Esophagus squamous epithelium (tissue), 5 donors: ENCODE measurements around the gene PEX7. TPM values are rescaled to one million over a fixed set of nuclear protein-coding genes. Genes with fewer than 3 reads are reported as not detected.

Source experiments
- DNase-seq: peaks from one replicate; lab custom pipeline; 2025; lab: John Stamatoyannopoulos, UW
- H3K27ac ChIP-seq, 4 donors: fragments of 200-600 bp; sonication (generic); one replicate each; pipeline ENCODE4 v1.5.1; 2016 to 2019; ENCODE audit warnings: mild to moderate bottlenecking in 1 of 4
- H3K27me3 ChIP-seq, 4 donors: fragments of 200-600 bp; sonication (generic); 1 replicate in 3 of 4; 2 replicates in 1 of 4; pipeline versions ENCODE4 v1.5.1 to v1.6.0; 2017 to 2021; ENCODE audit warnings: antibody characterized with exemption in 1 of 4
- H3K36me3 ChIP-seq, 3 donors: fragments of 200-600 bp; sonication (generic); one replicate each; pipeline ENCODE4 v1.5.1; 2016 to 2019
- H3K4me1 ChIP-seq, 3 donors: fragments of 200-600 bp; sonication (generic); one replicate each; pipeline ENCODE4 v1.5.1; 2017 to 2019
- H3K4me3 ChIP-seq, 4 donors: fragments of 200-600 bp; sonication (generic); 1 replicate in 3 of 4; 2 replicates in 1 of 4; pipeline ENCODE4 v1.5.1; 2016 to 2019; ENCODE audit warnings: mild to moderate bottlenecking in 2 of 4, moderate library complexity in 1 of 4
- H3K9me3 ChIP-seq, 3 donors: fragments of 200-600 bp; sonication (generic); one replicate each; pipeline ENCODE4 v1.5.1; 2016 to 2019
- POLR2A ChIP-seq, 4 donors: fragments of 450-650 bp; IDR thresholded peaks; one replicate each; pipeline ENCODE4 v1.6.1; 2017; ENCODE audit warnings: antibody characterized with exemption in 4 of 4, mild to moderate bottlenecking in 4 of 4, moderate library complexity in 3 of 4
- whole genome bisulfite sequencing, 2 donors: methylation state at CpG; one replicate each; pipeline ENCODE4 v1.1.5; 2018; 5-methylcytosine and 5-hydroxymethylcytosine counted together
- intact Hi-C: fragments of 100-400 bp; cut with DNase I; formaldehyde crosslinking; loops from one replicate; pipeline ENCODE4 v1.15.0; 2022
- small RNA-seq, 4 donors: library from RNA; depleted of rRNA; stranded (forward); fragments of <200 nt; gene quantifications; one replicate each; pipeline ENCODE3, GENCODE V24; 2016
- total RNA-seq, 4 donors: library from RNA; depleted of rRNA; stranded (reverse); fragments of >200 nt; gene quantifications; one replicate each; pipeline ENCODE4 v1.1.0, GENCODE V29; 2016
- TF ChIP-seq, protein P1 (sequence below), 6 experiments: fragments of 450-650 bp in 4 of 6; fragments of 200-600 bp in 2 of 6; sonication (generic) in 2 of 6; IDR thresholded peaks; one replicate each; pipeline ENCODE4 v1.5.1; 2016 to 2019; ENCODE audit warnings: antibody characterized with exemption in 6 of 6, mild to moderate bottlenecking in 4 of 6, moderate library complexity in 4 of 6
- donor health status: DM: yes; HTN: yes; CAD: no.

The PEX7 gene
- total RNA-seq, 4 donors from 2014 or later: 5.4 to 14.2 (median 11.8) TPM

DNA sequence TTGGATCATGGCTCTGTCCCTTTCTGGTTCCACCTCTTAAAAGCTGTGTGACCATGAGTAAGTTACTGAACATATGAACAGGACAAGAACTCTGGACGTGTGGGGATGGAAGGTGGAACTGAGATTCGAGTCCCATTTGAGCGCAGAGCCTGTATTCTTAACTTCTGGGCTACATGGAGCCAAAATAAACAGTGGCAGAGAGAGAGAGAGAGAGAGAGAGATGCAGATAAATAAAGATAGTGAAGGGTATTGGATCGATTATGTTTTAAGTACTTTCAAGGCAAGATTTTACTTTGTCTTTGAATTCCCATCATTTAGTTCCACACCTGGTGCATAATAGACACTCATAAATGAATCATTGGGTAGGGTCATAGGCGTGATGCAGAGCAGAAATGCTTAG lies 139.5 kb downstream of the PEX7 start:
- Histone ChIP-seq H3K36me3 (no peaks in the 10 kb centered on the region), H3K4me1 (no peaks in the 10 kb centered on the region), H3K4me3 (no peak overlapping the region), H3K27me3 (peaks cover 0 to 17% (median 0%) of the 10 kb centered on the region in 4 donors), H3K27ac (no peak overlapping the region), H3K9me3 (no peaks in the 10 kb centered on the region)
- intact Hi-C loops: no loop called here
- WGBS, 2 donors: 79 to 80% methylated on average over 5 of the region's 5 CpGs
- TF ChIP-seq POLR2A (IDR thresholded peaks at IDR 0.05): no peak
- TF ChIP-seq, protein P1, sequence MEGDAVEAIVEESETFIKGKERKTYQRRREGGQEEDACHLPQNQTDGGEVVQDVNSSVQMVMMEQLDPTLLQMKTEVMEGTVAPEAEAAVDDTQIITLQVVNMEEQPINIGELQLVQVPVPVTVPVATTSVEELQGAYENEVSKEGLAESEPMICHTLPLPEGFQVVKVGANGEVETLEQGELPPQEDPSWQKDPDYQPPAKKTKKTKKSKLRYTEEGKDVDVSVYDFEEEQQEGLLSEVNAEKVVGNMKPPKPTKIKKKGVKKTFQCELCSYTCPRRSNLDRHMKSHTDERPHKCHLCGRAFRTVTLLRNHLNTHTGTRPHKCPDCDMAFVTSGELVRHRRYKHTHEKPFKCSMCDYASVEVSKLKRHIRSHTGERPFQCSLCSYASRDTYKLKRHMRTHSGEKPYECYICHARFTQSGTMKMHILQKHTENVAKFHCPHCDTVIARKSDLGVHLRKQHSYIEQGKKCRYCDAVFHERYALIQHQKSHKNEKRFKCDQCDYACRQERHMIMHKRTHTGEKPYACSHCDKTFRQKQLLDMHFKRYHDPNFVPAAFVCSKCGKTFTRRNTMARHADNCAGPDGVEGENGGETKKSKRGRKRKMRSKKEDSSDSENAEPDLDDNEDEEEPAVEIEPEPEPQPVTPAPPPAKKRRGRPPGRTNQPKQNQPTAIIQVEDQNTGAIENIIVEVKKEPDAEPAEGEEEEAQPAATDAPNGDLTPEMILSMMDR (IDR thresholded peaks at IDR 0.05): no peak
- DNase-seq: no peak

DNA sequence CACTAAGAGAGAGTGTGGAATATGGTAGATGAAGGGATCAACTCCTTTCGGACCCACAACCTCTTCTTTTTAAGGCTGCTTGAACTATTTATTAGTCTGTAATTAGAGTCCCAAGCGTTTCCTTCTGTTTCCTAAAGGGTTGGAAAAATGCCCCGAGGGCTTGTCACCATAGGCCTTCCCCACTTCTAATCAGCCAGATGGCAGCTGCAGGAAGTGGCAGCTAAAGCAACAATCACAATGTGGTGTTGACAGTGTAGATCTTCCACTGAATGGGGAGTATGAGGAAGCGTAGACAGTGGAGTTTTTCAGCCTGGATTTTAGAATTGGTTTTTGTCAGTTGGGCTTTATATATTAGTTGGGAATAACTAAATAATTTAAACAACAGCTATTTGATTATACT lies 140.3 kb downstream of the PEX7 start:
- H3K27ac ChIP-seq: no peak overlapping the region
- WGBS, 2 donors: 46 to 56% methylated on average over 4 of the region's 4 CpGs

DNA sequence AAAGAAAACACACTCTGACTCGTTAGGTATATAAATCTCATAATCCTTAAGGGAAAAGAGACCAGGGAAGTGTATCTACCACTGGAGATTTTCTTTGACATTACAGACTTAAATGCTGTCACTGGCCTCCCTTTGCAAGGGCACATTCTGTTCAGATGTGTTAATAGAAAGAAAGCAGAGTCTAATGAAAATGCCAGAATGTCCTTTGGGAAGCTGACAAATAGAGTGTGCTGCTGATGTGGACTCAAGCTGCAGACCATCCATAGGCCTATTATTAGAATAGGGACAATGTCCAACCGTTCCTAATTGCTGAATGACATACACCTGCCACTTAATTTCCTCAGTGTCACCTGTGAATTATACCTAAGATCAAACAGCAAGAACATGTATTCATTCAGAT lies 140.9 kb downstream of the PEX7 start:
- H3K36me3 ChIP-seq: no peaks in the 10 kb centered on the region
- TF ChIP-seq, protein P1 (IDR thresholded peaks at IDR 0.05): no peak
- no peak for TF ChIP-seq POLR2A (IDR thresholded peaks at IDR 0.05)
- intact Hi-C loops: no loop called here
- WGBS, 2 donors: 31 to 58% methylated on average over 2 of the region's 2 CpGs
- H3K9me3 ChIP-seq: no peaks in the 10 kb centered on the region
- H3K4me3 ChIP-seq: no peak overlapping the region
- peaks cover 0 to 5% (median 4%) of the 10 kb centered on the region in 3 donors for H3K4me1 ChIP-seq
- peaks cover 0 to 19% (median 0%) of the 10 kb centered on the region in 4 donors for H3K27me3 ChIP-seq
- H3K27ac ChIP-seq: no peak overlapping the region
- DNase-seq: no peak

More for the DNA sequence above, 140.3 kb downstream of the PEX7 start:
- intact Hi-C loops: no loop called here
- TF ChIP-seq, protein P1 (IDR thresholded peaks at IDR 0.05): no peak
- TF ChIP-seq POLR2A (IDR thresholded peaks at IDR 0.05): no peak
- no peaks in the 10 kb centered on the region for H3K36me3 ChIP-seq
- no peak overlapping the region for H3K4me3 ChIP-seq
- H3K4me1 ChIP-seq: no peaks in the 10 kb centered on the region
- no peak for DNase-seq
- H3K9me3 ChIP-seq: no peaks in the 10 kb centered on the region
- peaks cover 0 to 23% (median 0%) of the 10 kb centered on the region in 4 donors for H3K27me3 ChIP-seq

Small RNA genes within 50 kb of the gene (small RNA-seq; reads per million reads assigned to genes)
- gene RF00019 (0 reads per million in 4 donors), gene RF00443 (0 reads per million in 4 donors)

Other genes starting within 250 kb of the PEX7 start
- 10 to 100 TPM in 3 of 4 donors, 1 to 10 TPM in 1; 9.2 to 22.9 (median 20.9) TPM for gene MAP3K5, start 30.1 kb upstream of the PEX7 start, total RNA-seq
- gene SLC35D3, start 99.7 kb downstream of the PEX7 start, total RNA-seq: not detected
- 10 to 100 TPM; 11.1 to 20.7 (median 13.1) TPM for gene IL20RA, start 222.4 kb downstream of the PEX7 start, total RNA-seq